Measurements from ENCODE around the gene TPMT.

The TPMT gene

DNA sequence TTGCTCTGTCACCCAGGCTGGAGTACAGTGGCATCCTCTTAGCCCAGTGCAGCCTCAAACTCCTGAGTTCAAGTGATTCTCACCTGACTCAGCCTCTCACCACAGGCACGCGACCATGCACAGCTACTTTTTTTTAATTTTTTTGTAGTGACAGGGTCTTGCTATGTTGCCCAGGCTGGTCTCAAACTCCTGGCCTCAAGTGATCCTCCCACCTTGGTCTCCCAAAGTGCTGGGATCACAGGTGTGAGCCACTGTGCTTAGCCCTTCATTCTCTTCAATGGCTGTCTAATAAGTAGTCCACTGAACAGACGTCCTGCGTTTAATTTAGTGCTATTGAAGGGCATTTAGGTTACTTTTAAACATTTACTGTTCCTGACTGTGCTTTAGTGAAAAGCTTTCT lies 27.7 kb upstream of the TPMT start:
- H3K4me2 ChIP-seq (ENCODE audit: low read depth, low read length), result no peak overlapping the region
- TF ChIP-seq EZH2phosphoT487 (IDR thresholded peaks at IDR 0.05; ENCODE audit: low read length), result no peak
- TF ChIP-seq, protein P1, sequence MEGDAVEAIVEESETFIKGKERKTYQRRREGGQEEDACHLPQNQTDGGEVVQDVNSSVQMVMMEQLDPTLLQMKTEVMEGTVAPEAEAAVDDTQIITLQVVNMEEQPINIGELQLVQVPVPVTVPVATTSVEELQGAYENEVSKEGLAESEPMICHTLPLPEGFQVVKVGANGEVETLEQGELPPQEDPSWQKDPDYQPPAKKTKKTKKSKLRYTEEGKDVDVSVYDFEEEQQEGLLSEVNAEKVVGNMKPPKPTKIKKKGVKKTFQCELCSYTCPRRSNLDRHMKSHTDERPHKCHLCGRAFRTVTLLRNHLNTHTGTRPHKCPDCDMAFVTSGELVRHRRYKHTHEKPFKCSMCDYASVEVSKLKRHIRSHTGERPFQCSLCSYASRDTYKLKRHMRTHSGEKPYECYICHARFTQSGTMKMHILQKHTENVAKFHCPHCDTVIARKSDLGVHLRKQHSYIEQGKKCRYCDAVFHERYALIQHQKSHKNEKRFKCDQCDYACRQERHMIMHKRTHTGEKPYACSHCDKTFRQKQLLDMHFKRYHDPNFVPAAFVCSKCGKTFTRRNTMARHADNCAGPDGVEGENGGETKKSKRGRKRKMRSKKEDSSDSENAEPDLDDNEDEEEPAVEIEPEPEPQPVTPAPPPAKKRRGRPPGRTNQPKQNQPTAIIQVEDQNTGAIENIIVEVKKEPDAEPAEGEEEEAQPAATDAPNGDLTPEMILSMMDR (IDR thresholded peaks at IDR 0.05; ENCODE audit: low read length), result no peak
- TF ChIP-seq EZH2 (optimal IDR thresholded peaks at IDR 0.05; ENCODE audit: low read depth, low read length), result no peak
- no peak overlapping the region for H3K27ac ChIP-seq (ENCODE audit: low read length)

DNA sequence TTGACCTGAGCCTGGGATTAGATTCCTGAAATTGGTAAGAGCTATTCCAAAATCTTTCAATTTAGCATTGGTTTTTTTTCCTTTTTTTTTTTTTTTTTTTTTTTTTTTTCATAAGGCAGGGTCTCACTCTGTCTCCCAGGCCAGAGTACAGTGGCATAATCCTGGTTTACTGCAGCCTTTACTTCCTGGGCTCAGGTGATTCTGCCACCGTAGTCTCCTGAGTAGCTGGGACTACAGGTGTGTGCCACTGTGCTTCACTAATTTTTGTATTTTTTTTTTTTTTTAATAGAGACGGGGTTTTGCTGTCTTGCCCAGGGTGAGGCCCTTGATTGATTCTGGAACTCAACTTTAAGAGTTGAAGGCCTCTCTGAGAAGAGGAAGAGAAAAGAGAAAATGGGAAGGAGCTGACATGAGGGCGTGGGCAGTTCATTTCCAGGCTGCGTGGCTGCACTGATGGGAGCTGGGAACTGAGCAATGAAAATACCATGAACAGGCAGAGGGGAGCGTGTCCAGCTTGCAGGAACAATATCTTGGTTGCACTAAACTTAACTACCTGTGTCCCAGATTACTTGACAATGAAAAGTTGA lies 25.0 kb upstream of the TPMT start:
- Histone ChIP-seq H3K9me2 (replicated peaks; ENCODE audit: insufficient read depth, low read length) (no peaks in the 10 kb centered on the region), H3K27ac (ENCODE audit: low read length) (no peak overlapping the region), H3K4me1 (ENCODE audit: low read length) (no peaks in the 10 kb centered on the region), H3K4me2 (ENCODE audit: low read depth, low read length) (no peak overlapping the region), H3K27me3 (replicated peaks; ENCODE audit: insufficient read depth, low read length) (no peaks in the 10 kb centered on the region), H3F3A (ENCODE audit: insufficient read depth, low read length) (no peaks in the 10 kb centered on the region), H3K36me3 (replicated peaks; ENCODE audit: insufficient read depth, low read length) (no peaks in the 10 kb centered on the region), H4K20me1 (ENCODE audit: insufficient read depth, low read length) (no peaks in the 10 kb centered on the region), H3K9ac (ENCODE audit: low read length) (no peak overlapping the region), H2AFZ (ENCODE audit: low read length) (no peak overlapping the region), H3K9me3 (replicated peaks; ENCODE audit: insufficient read depth, low read length) (no peaks in the 10 kb centered on the region), H3K79me2 (ENCODE audit: low read length) (no peaks in the 10 kb centered on the region), H3K4me3 (ENCODE audit: low read length) (no peak overlapping the region)
- TF ChIP-seq EZH2phosphoT487 (IDR thresholded peaks at IDR 0.05; ENCODE audit: low read length) (no peak), EZH2 (optimal IDR thresholded peaks at IDR 0.05; ENCODE audit: low read depth, low read length) (no peak)
- TF ChIP-seq, protein P1 (IDR thresholded peaks at IDR 0.05; ENCODE audit: low read length), result no peak
- DNase-seq, result no peak

More for the DNA sequence above, 27.7 kb upstream of the TPMT start:
- Histone ChIP-seq H3K9ac (ENCODE audit: low read length) (no peak overlapping the region), H3K9me2 (replicated peaks; ENCODE audit: insufficient read depth, low read length) (no peaks in the 10 kb centered on the region), H3K79me2 (ENCODE audit: low read length) (no peaks in the 10 kb centered on the region), H3K4me3 (ENCODE audit: low read length) (no peak overlapping the region), H3K4me1 (ENCODE audit: low read length) (no peaks in the 10 kb centered on the region), H3F3A (ENCODE audit: insufficient read depth, low read length) (no peaks in the 10 kb centered on the region), H3K36me3 (replicated peaks; ENCODE audit: insufficient read depth, low read length) (no peaks in the 10 kb centered on the region), H2AFZ (ENCODE audit: low read length) (no peak overlapping the region), H3K9me3 (replicated peaks; ENCODE audit: insufficient read depth, low read length) (no peaks in the 10 kb centered on the region), H3K27me3 (replicated peaks; ENCODE audit: insufficient read depth, low read length) (no peaks in the 10 kb centered on the region), H4K20me1 (ENCODE audit: insufficient read depth, low read length) (no peaks in the 10 kb centered on the region)
- no peak for DNase-seq

DNA sequence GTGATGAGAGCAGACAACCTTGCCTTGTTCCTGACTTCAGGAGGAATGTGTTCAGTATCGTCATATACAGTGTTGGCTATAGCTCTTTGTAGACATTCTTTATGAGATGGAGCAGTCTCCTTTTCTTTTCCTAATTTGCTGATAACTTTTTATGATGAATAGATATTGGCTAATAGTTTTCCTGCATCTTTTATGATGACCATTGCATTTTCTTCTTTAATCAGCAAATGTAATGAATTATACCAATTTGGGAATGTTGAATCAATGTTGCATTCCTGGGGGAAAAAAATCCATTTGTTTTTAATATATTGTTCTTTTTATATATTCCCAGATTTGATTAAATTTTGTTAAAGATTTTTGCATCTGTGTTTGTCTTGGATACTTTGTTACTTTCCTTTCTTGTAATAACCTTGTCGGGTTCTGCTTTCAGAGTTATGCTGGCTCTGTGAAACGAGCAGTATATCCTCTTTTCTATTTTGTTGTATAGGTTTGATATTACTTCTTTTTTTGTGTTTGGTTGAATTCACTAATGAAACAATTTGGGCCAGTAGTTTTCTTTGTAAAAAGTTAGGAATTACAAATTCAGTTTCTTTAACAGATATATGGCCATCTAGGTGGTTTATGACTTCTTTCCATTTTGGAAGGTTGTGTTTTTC lies 24.2 kb upstream of the TPMT start:
- Histone ChIP-seq H4K20me1 (ENCODE audit: insufficient read depth, low read length) (no peaks in the 10 kb centered on the region), H3K9me3 (replicated peaks; ENCODE audit: insufficient read depth, low read length) (no peaks in the 10 kb centered on the region), H3F3A (ENCODE audit: insufficient read depth, low read length) (no peaks in the 10 kb centered on the region), H3K27me3 (replicated peaks; ENCODE audit: insufficient read depth, low read length) (no peaks in the 10 kb centered on the region), H3K4me2 (ENCODE audit: low read depth, low read length) (no peak overlapping the region), H3K9me2 (replicated peaks; ENCODE audit: insufficient read depth, low read length) (no peaks in the 10 kb centered on the region), H3K9ac (ENCODE audit: low read length) (no peak overlapping the region), H3K4me1 (ENCODE audit: low read length) (no peaks in the 10 kb centered on the region), H2AFZ (ENCODE audit: low read length) (no peak overlapping the region), H3K36me3 (replicated peaks; ENCODE audit: insufficient read depth, low read length) (no peaks in the 10 kb centered on the region), H3K27ac (ENCODE audit: low read length) (no peak overlapping the region), H3K79me2 (ENCODE audit: low read length) (no peaks in the 10 kb centered on the region), H3K4me3 (ENCODE audit: low read length) (no peak overlapping the region)
- no peak for DNase-seq
- TF ChIP-seq EZH2phosphoT487 (IDR thresholded peaks at IDR 0.05; ENCODE audit: low read length), result no peak
- TF ChIP-seq, protein P1 (IDR thresholded peaks at IDR 0.05; ENCODE audit: low read length), result no peak
- TF ChIP-seq EZH2 (optimal IDR thresholded peaks at IDR 0.05; ENCODE audit: low read depth, low read length), result no peak
